IPS-NIHi11 (cell line): Measurements from ENCODE around the gene ELFN2.

Source experiments
- DNase-seq: peaks from one replicate; pipeline ENCODE4 v3.0.0; 2012; ENCODE audit warnings: mixed read lengths, low spot score

Gene ELFN2

GRCh38 chr22:37427711-37428635, 694 bp upstream of the ELFN2 start:
- no peak for DNase-seq

- DNase-seq: no peak
Observed at GRCh38 chr22:37426706-37427134, 559 bp downstream of the ELFN2 start.

GRCh38 chr22:37425800-37426705, 1.2 kb downstream of the ELFN2 start:
- DNase-seq: peak; percentile 67

- no peak for DNase-seq
Observed at GRCh38 chr22:37425369-37425768, 1.9 kb downstream of the ELFN2 start.

GRCh38 chr22:37423283-37423682, 4.0 kb downstream of the ELFN2 start:
- no peak for DNase-seq

- DNase-seq: no peak
Observed at GRCh38 chr22:37421468-37421877, 5.8 kb downstream of the ELFN2 start.

- no peak for DNase-seq
Observed at GRCh38 chr22:37420686-37421467, 6.4 kb downstream of the ELFN2 start.

GRCh38 chr22:37419969-37420685, 7.2 kb downstream of the ELFN2 start:
- DNase-seq: peak; percentile 73

- no peak for DNase-seq
Observed at GRCh38 chr22:37419370-37419968, 7.8 kb downstream of the ELFN2 start.

GRCh38 chr22:37418627-37419369, 8.5 kb downstream of the ELFN2 start:
- no peak for DNase-seq

GRCh38 chr22:37417677-37418348, 9.5 kb downstream of the ELFN2 start:
- DNase-seq: no peak

- DNase-seq: no peak
Observed at GRCh38 chr22:37417264-37417663, 10.0 kb downstream of the ELFN2 start.

- no peak for DNase-seq
Observed at GRCh38 chr22:37416827-37417226, 10.5 kb downstream of the ELFN2 start.

- DNase-seq: no peak
Observed at GRCh38 chr22:37416389-37416788, 10.9 kb downstream of the ELFN2 start.

GRCh38 chr22:37415210-37415609, 12.1 kb downstream of the ELFN2 start:
- no peak for DNase-seq

GRCh38 chr22:37414288-37414687, 13.0 kb downstream of the ELFN2 start:
- no peak for DNase-seq

GRCh38 chr22:37413546-37413945, 13.7 kb downstream of the ELFN2 start:
- no peak for DNase-seq

- DNase-seq: no peak
Observed at GRCh38 chr22:37412495-37413250, 14.6 kb downstream of the ELFN2 start.

GRCh38 chr22:37411655-37412054, 15.6 kb downstream of the ELFN2 start:
- DNase-seq: no peak
